ENCODE data around the gene WNT7A.

GRCh38 chr3:13844286-13844685 is 35.6 kb downstream of the WNT7A start:
- TF ChIP-seq CTCF (IDR thresholded peaks at IDR 0.05) = no peak
- TF ChIP-seq POLR2A (IDR thresholded peaks at IDR 0.05) = no peak

Data from upper lobe of left lung (tissue), 4 donors.